GM23248 (cell line): Measurements from ENCODE around the gene UBAC1.

Source experiments
- EZH2 ChIP-seq: fragments of 200-600 bp; sonication (generic); IDR thresholded peaks from 2 replicates; pipeline ENCODE4 v1.6.1; 2018; ENCODE audit warnings: antibody characterized with exemption, mild to moderate bottlenecking; ENCODE audit not compliant: insufficient read depth, poor library complexity, severe bottlenecking
- EZH2phosphoT487 ChIP-seq: fragments of 200-600 bp; sonication (generic); IDR thresholded peaks from 2 replicates; pipeline ENCODE4 v1.6.1; 2018; ENCODE audit warnings: antibody characterized with exemption, moderate library complexity, mild to moderate bottlenecking, low read depth; ENCODE audit not compliant: insufficient read depth

DNA sequence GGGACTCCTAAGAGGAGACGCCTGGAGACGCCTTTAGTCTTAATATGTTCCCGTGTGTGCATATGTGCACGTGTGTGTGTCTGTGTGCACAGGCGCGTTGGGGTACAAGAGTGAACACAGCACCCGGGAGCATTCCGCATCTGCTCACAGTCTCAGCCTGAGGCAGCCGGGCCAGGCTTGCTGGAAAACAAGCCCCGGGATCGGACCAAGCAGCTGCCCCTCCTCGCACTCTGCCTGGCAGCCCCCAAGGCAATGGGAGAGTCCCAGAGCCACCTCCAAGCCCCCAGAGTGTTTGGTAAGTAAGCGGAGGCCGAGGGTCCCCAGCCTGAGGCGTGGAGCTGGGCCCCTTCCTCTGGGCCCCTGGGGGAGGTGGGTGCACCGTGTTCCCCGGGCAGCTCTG is 27.3 kb upstream of the UBAC1 start:
- TF ChIP-seq EZH2phosphoT487: no peak
- no peak for TF ChIP-seq EZH2
